Heart left ventricle (tissue), 16 donors: ENCODE measurements around the gene CD300E. TPM values are rescaled to one million over a fixed set of nuclear protein-coding genes. Genes with fewer than 3 reads are reported as not detected.

Experiments
- ATAC-seq, 4 donors: fragments of 200-7000 bp; cut with Tn5 transposase; one replicate each; pipeline ENCODE4 v1.9.1; 2020 to 2022; ENCODE audit warnings: moderate library complexity in 4 of 4, mild to moderate bottlenecking in 3 of 4, moderate number of reproducible peaks in 1 of 4
- DNase-seq, 5 donors: peaks; one replicate each; pipeline ENCODE4 v3.0.0-alpha.2; 2020
- H3K27ac ChIP-seq, 12 donors: fragments of 200-600 bp; sonication (generic) in 4 of 12; one replicate each; pipeline versions ENCODE4 v1.5.0 to v1.8.0; 2016 to 2022; ENCODE audit warnings: mild to moderate bottlenecking in 2 of 12
- H3K27me3 ChIP-seq, 9 donors: fragments of 200-600 bp; sonication (generic) in 2 of 9; one replicate each; pipeline versions ENCODE4 v1.5.1 to v1.8.0; 2016 to 2022; ENCODE audit warnings: mild to moderate bottlenecking in 3 of 9
- H3K36me3 ChIP-seq, 9 donors: fragments of 200-600 bp; sonication (generic) in 2 of 9; one replicate each; pipeline versions ENCODE4 v1.5.0 to v1.8.0; 2018 to 2022; ENCODE audit warnings: mild to moderate bottlenecking in 2 of 9
- H3K4me1 ChIP-seq, 12 donors: fragments of 200-600 bp; sonication (generic) in 4 of 12; one replicate each; pipeline versions ENCODE4 v1.5.0 to v1.8.0; 2016 to 2022; ENCODE audit warnings: mild to moderate bottlenecking in 3 of 12
- H3K4me3 ChIP-seq, 12 donors: fragments of 200-600 bp; sonication (generic) in 4 of 12; one replicate each; pipeline versions ENCODE4 v1.5.0 to v1.8.0; 2017 to 2022; ENCODE audit warnings: mild to moderate bottlenecking in 9 of 12, moderate library complexity in 4 of 12
- H3K9me3 ChIP-seq, 12 donors: fragments of 200-600 bp; sonication (generic) in 4 of 12; one replicate each; pipeline versions ENCODE4 v1.5.0 to v1.8.0; 2016 to 2022; ENCODE audit warnings: mild to moderate bottlenecking in 1 of 12
- POLR2A ChIP-seq, 2 donors: fragments of 450-650 bp; IDR thresholded peaks; one replicate each; pipeline ENCODE4 v1.6.1; 2017; ENCODE audit warnings: antibody characterized with exemption in 2 of 2, mild to moderate bottlenecking in 2 of 2, moderate library complexity in 2 of 2
- WGBS, 4 donors: extraction: QIAGEN DNeasy Blood & Tissue Kit in 2 of 4; methylation state at CpG; one replicate each; pipeline versions ENCODE4 v1.1.5 to v1.1.7; 2013 to 2018; 5-methylcytosine and 5-hydroxymethylcytosine counted together
- intact Hi-C, 10 donors: fragments of 100-400 bp; cut with DNase I; formaldehyde crosslinking; loops; one replicate each; pipeline versions ENCODE4 v1.11.1 to v1.14.2; 2022
- long read RNA-seq, 3 donors: library from polyadenylated mRNA; unstranded; transcript quantifications; one replicate each; pipeline ENCODE4 v2.0.0, GENCODE V29; 2020 to 2021
- polyA plus RNA-seq, 2 donors: library from polyadenylated mRNA; stranded (reverse); fragments of 200-250 nt; gene quantifications; one replicate each; pipeline ENCODE4 v1.2.3, GENCODE V29; 2013
- total RNA-seq, 9 donors: library from RNA; depleted of rRNA in 2 of 9; stranded (reverse); fragments of >200 nt in 2 of 9; fragmentation: NEBNext Ultra II Directional in 3 of 9; extraction: Animal tissue kit (Norgen Biotek cat#: 25700) in 3 of 9; gene quantifications; one replicate each; pipeline versions ENCODE4 v1.1.0 to v1.2.4, GENCODE V29; 2016 to 2023
- TF ChIP-seq, protein P1 (sequence below), 12 donors: fragments of 200-600 bp; sonication (generic) in 4 of 12; IDR thresholded peaks; one replicate each; pipeline versions ENCODE4 v1.5.0 to v1.8.0; 2018 to 2022; ENCODE audit warnings: antibody characterized with exemption in 12 of 12, mild to moderate bottlenecking in 5 of 12
- donor health status: ischemic (EF 13 %, LVEDD 7.1; RV severe dilation, severe dysfunction).
- donor health status: healthy with polysubstance abuse.
- donor health status: DM: no; HTN: yes; CAD: no.
- donor health status: DM: no; HTN: no; CAD: no.
- donor health status: ischemic (EF 25% LVEDD 6.9; RV normal size, moderate dysfunction).
- donor health status: ischemic (EF 25% LVEDD 5.7; RV mildly dilated, moderate dysfunction).
- donor health status: healthy.
- donor health status: DM: yes; HTN: yes; CAD: no.
- donor health status: ischemic (EF 35%, LVEDD 5.7; RV mildly dilated, moderate dysfunction).
- donor health status: nonischemic (EF 11% LVEDD 7.7; RV severe dilation, severe dysfunction).
- donor health status: DM: yes; HTN: yes; CAD: no.
- donor health status: PGD.
- donor health status: ischemic (EF 29% LVEDD 5.4; RV normal size, mild dysfunction).
- donor health status: nonischemic (EF 23%, LVEDD 6.1; RV moderate dilation, normal function).

Gene CD300E
- total RNA-seq (1 to 10 TPM in 3 of 9 donors, under 1 TPM in 5, not detected in 1; 0.19 to 8.6 (median 0.46) TPM), polyA plus RNA-seq (1 to 10 TPM in 1 of 2 donors, under 1 TPM in 1; 0.30 to 1.1 TPM)
- long read RNA-seq, donor 1, partial matches to known transcripts: 0 of 1 reads
- long read RNA-seq, donor 1, other reads (novel, unspliced or antisense): 0 of 1 reads
- long read RNA-seq, donor 2, partial matches to known transcripts: 0 of 2 reads
- long read RNA-seq, donor 2, other reads (novel, unspliced or antisense): 0 of 2 reads
- long read RNA-seq, donor 3: 0 reads

DNA sequence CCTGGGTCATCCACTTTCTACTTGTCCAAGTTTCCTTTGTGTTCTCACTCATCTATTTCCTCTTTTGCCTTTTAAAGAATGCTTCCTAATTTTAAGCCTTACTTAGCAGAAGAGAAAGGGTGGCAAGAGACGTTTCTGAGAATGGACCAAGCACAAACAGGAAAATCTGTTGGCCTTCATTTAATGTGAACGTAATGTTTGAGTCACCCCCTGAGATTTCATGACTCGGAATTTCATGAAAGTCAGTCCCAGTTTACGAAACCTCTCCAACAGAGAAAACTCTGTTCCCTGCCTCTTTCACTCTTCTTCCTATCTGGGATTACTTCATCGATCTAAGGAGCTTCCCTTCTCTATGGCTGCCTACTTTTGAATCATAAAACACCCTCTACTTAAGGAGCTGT is at the start of gene CD300E:
TSS of gene CD300E (minus strand) at position 46 of the 401 bp plus-strand sequence. CDS start 117 bp downstream, outside the sequence.
- peaks cover 0 to 9% (median 0%) of the 10 kb centered on the region in 12 donors for H3K9me3 ChIP-seq
- H3K27me3 ChIP-seq: peaks cover 0 to 21% (median 0%) of the 10 kb centered on the region in 9 donors
- 55 to 71% (median 67%) methylated on average over 5 of the region's 5 CpGs for WGBS, 4 donors
- peak in 3 of 4 donors; percentile 41 to 56 (median 49) for ATAC-seq
- DNase-seq: no peak
- intact Hi-C loops: no loop called here
- no peak for TF ChIP-seq POLR2A (IDR thresholded peaks at IDR 0.05)
- TF ChIP-seq, protein P1, sequence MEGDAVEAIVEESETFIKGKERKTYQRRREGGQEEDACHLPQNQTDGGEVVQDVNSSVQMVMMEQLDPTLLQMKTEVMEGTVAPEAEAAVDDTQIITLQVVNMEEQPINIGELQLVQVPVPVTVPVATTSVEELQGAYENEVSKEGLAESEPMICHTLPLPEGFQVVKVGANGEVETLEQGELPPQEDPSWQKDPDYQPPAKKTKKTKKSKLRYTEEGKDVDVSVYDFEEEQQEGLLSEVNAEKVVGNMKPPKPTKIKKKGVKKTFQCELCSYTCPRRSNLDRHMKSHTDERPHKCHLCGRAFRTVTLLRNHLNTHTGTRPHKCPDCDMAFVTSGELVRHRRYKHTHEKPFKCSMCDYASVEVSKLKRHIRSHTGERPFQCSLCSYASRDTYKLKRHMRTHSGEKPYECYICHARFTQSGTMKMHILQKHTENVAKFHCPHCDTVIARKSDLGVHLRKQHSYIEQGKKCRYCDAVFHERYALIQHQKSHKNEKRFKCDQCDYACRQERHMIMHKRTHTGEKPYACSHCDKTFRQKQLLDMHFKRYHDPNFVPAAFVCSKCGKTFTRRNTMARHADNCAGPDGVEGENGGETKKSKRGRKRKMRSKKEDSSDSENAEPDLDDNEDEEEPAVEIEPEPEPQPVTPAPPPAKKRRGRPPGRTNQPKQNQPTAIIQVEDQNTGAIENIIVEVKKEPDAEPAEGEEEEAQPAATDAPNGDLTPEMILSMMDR (IDR thresholded peaks at IDR 0.05): no peak
- peaks cover 0 to 19% (median 0%) of the 10 kb centered on the region in 12 donors for H3K4me1 ChIP-seq
- H3K4me3 ChIP-seq: peak within 1 kb of the TSS in 1 of 12 donors; percentile 44
- H3K36me3 ChIP-seq: no peaks in the 10 kb centered on the region
- peak within 1 kb of the TSS in 1 of 12 donors; percentile 87 for H3K27ac ChIP-seq

DNA sequence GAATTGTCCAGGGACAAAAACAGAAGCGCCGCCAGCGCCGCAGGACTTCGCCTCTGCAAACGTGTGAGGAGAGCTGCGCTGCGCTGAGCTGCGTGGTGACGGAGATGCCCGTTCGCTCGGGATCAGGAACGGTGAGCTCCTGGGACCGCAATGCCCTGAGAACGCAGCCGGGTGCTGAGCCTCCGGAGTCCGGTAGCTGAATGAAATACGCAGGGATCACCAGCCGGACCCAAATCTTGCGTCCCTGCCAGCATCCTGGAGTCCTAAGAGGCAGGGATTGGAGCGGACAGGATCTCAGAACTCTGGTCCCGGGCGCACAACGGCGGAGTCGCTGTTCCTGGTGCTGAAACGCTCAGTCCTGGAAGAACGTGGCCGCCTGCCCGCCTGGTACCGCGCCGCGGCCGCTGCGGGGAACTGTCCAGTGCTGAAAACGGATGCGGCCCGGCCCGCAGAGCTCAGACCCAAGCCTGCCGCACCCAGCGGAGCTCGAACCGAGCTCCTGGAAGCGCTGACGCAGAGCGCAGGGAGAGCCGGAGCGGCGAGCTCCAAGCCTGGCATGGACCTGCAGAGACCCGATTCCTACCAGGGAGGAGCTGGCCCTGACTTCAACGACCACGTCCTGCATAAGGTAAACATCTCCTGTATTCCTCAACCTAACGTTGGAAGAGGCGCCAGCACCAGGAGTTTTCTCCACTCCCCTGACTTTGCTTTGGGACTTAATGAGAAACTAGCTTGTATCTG is 47.7 kb upstream of the CD300E start:
- 7 to 18% (median 9%) methylated on average over 20 to 57 of the region's 57 CpGs for WGBS, 4 donors
- Histone ChIP-seq H3K4me1 (peaks cover 0 to 3% (median 0%) of the 10 kb centered on the region in 12 donors), H3K9me3 (peaks cover 0 to 9% (median 0%) of the 10 kb centered on the region in 12 donors), H3K4me3 (no peak overlapping the region), H3K27me3 (peaks cover 0 to 42% (median 0%) of the 10 kb centered on the region in 9 donors), H3K36me3 (no peaks in the 10 kb centered on the region), H3K27ac (no peak overlapping the region)
- peak; percentile 47 to 96 (median 95) for ATAC-seq
- TF ChIP-seq POLR2A (IDR thresholded peaks at IDR 0.05): no peak
- TF ChIP-seq, protein P1 (IDR thresholded peaks at IDR 0.05): peak in 1 of 12 donors; percentile 15
- intact Hi-C loops: no loop called here
- peak; percentile 75 to 91 (median 83) for DNase-seq

DNA sequence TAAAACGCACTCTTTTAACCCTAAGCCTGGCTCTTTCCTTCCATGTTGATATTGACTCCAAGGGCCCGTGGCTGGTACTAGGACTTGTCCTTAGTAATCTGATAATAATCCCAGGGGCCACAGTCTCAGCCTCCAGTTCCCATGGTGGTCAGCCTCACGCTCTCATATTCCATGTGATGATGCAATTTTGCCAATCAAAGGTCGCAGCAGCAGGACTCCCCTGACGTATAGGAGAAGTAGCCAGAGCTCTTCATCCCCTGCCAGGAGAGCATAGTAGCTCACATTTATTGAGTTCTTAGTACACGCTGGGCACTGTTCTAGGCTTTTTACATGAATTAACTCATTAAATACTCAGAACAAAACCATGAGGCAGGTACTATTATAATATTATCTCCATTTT is 46.8 kb upstream of the CD300E start:
- ATAC-seq (no peak), DNase-seq (no peak)
- Histone ChIP-seq H3K27ac (no peak overlapping the region), H3K9me3 (peaks cover 0 to 9% (median 0%) of the 10 kb centered on the region in 12 donors), H3K36me3 (no peaks in the 10 kb centered on the region), H3K27me3 (peaks cover 0 to 37% (median 0%) of the 10 kb centered on the region in 9 donors), H3K4me3 (no peak overlapping the region), H3K4me1 (peaks cover 0 to 3% (median 0%) of the 10 kb centered on the region in 12 donors)
- intact Hi-C loops: no loop called here
- WGBS, 4 donors: 73 to 85% (median 75%) methylated on average over 6 of the region's 6 CpGs
- TF ChIP-seq, protein P1 (IDR thresholded peaks at IDR 0.05): no peak
- TF ChIP-seq POLR2A (IDR thresholded peaks at IDR 0.05): no peak

DNA sequence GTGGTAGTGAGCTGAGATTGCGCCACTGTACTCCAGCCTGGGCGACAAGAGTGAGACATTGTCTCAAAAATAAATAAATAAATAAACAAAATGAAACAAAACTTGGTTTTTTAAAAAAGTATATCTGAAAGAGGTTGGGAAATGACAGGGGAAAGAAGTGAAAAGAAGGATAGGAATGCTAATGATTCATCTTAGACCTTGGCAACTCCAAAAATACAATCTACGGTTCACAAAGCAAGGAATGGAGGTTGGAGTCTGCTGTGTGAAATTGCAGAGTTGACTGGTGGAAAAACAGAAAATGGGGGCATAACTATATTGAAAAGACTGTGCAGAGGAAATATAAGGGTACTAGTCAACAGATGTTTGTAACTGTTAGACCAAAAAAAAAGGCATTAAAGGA is 40.0 kb upstream of the CD300E start:
- DNase-seq (no peak), ATAC-seq (no peak)
- H3K4me3 ChIP-seq: no peak overlapping the region
- intact Hi-C loops: no loop called here
- no peak overlapping the region for H3K27ac ChIP-seq
- H3K36me3 ChIP-seq: no peaks in the 10 kb centered on the region
- H3K4me1 ChIP-seq: no peaks in the 10 kb centered on the region
- TF ChIP-seq, protein P1 (IDR thresholded peaks at IDR 0.05): no peak
- TF ChIP-seq POLR2A (IDR thresholded peaks at IDR 0.05): no peak
- WGBS, 4 donors: 79 to 92% (median 90%) methylated on average over 3 of the region's 3 CpGs
- no peaks in the 10 kb centered on the region for H3K9me3 ChIP-seq
- peaks cover 0 to 67% (median 21%) of the 10 kb centered on the region in 9 donors for H3K27me3 ChIP-seq
